HepG2 (cell line): ENCODE measurements around the gene BEST2. TPM values are rescaled to one million over a fixed set of nuclear protein-coding genes. Genes with fewer than 3 reads are reported as not detected.

Source experiments
- ATAC-seq: fragments of 200-7000 bp; cut with Tn5 transposase; 3 replicates; pipeline ENCODE4 v1.9.1; 2020; ENCODE audit warnings: mild to moderate bottlenecking, moderate library complexity
- BruUV-seq: library from RNA; stranded (reverse); fragments of 400-500 nt; replicated peaks from 2 replicates; lab custom pipeline; 2021; lab: Mats Ljungman, UMichigan
- CTCF ChIA-PET: fragments of 300-600 bp; formaldehyde crosslinking; extraction: SDS; loops from one replicate; lab custom pipeline; 2021; ENCODE audit warnings: low total read pairs, inconsistent platforms, low intra/inter-chr PET ratio; lab: Yijun Ruan, JAX
- POLR2A ChIA-PET: fragments of 350-600 bp; sonication (Branson Sonifier 250); formaldehyde crosslinking; loops from one replicate; lab custom pipeline; 2020; ENCODE audit warnings: antibody characterized with exemption, inconsistent platforms; lab: Yijun Ruan, JAX
- DNase-seq: peaks from one replicate; pipeline ENCODE4 v3.0.0-alpha.2; 2015; ENCODE audit warnings: low spot score
- FAIRE-seq: peaks from 3 replicates; lab custom pipeline; 2011; peaks lifted over from hg19 to GRCh38; lab: Jason Lieb, UNC
- H2AFZ ChIP-seq: one replicate; pipeline ENCODE4 v1.6.1; 2011; ENCODE audit warnings: low read length, inconsistent platforms
- H3K27ac ChIP-seq: fragments of 300-600 bp; 3 replicates; pipeline ENCODE4 v1.8.0; 2011; ENCODE audit warnings: mixed run types, mild to moderate bottlenecking, mixed read lengths, low read length, inconsistent platforms; ENCODE audit not compliant: insufficient read depth; ENCODE audit errors: extremely low read length
- H3K27me3 ChIP-seq, 2 experiments: fragments of 200-600 bp in 1 of 2; 2 replicates in 1 of 2; 3 replicates in 1 of 2; pipeline versions ENCODE4 v1.6.0 to v1.8.0; 2011; ENCODE audit warnings: low read length in 2 of 2, mild to moderate bottlenecking in 2 of 2, moderate library complexity in 2 of 2, inconsistent platforms in 1 of 2; ENCODE audit not compliant: insufficient read depth in 2 of 2, control insufficient read depth in 1 of 2
- H3K36me3 ChIP-seq, 2 experiments: fragments of 200-600 bp in 1 of 2; replicated peaks in 1 of 2; 2 replicates in 1 of 2; 3 replicates in 1 of 2; pipeline versions ENCODE4 v1.5.1 to v1.8.0; 2011; ENCODE audit warnings: low read length in 2 of 2, inconsistent platforms in 1 of 2; ENCODE audit not compliant: insufficient read depth in 2 of 2, control insufficient read depth in 1 of 2
- H3K4me1 ChIP-seq: 2 replicates; pipeline ENCODE4 v1.5.1; 2012; ENCODE audit warnings: low read length, inconsistent platforms; ENCODE audit not compliant: insufficient read depth
- H3K4me2 ChIP-seq: 2 replicates; pipeline ENCODE4 v1.6.0; 2011; ENCODE audit warnings: low read depth, low read length, inconsistent platforms
- H3K4me3 ChIP-seq, 3 experiments: fragments of 200-600 bp in 1 of 3; sonication (generic), shearing (Covaris generic) in 1 of 3; replicated peaks in 1 of 3; 2 replicates each; pipeline ENCODE4 v1.5.1; 2011 to 2016; ENCODE audit warnings: low read length in 3 of 3, inconsistent platforms in 2 of 3, low read depth in 2 of 3, mild to moderate bottlenecking in 2 of 3, control low read depth in 1 of 3, mixed read lengths in 1 of 3; ENCODE audit not compliant: insufficient read depth in 1 of 3
- H3K79me2 ChIP-seq: one replicate; pipeline ENCODE4 v1.6.1; 2011; ENCODE audit warnings: low read length, inconsistent platforms; ENCODE audit not compliant: insufficient read depth
- H3K9ac ChIP-seq: 2 replicates; pipeline ENCODE4 v1.6.0; 2011; ENCODE audit warnings: mild to moderate bottlenecking, low read depth, low read length, inconsistent platforms; ENCODE audit not compliant: insufficient read depth
- H3K9me3 ChIP-seq: 2 replicates; pipeline ENCODE4 v1.5.1; 2012; ENCODE audit warnings: mild to moderate bottlenecking, low read length
- H4K20me1 ChIP-seq: 2 replicates; pipeline ENCODE4 v1.6.0; 2011; ENCODE audit warnings: inconsistent platforms, mild to moderate bottlenecking, low read length, moderate library complexity; ENCODE audit not compliant: insufficient read depth
- GPBP1L1 ChIP-seq: sonication (generic); formaldehyde crosslinking; IDR thresholded peaks from 2 replicates; pipeline ENCODE4 v1.5.0; 2020; ENCODE audit warnings: mild to moderate bottlenecking, missing genetic modification reagents
- MED8 ChIP-seq: sonication (generic); formaldehyde crosslinking; IDR thresholded peaks from 2 replicates; pipeline ENCODE4 v1.8.1; 2023; ENCODE audit warnings: mild to moderate bottlenecking, missing genetic modification reagents; ENCODE audit not compliant: insufficient replicate concordance
- MTF2 ChIP-seq: sonication (generic); formaldehyde crosslinking; IDR thresholded peaks from 2 replicates; pipeline ENCODE4 v1.5.0; 2020; ENCODE audit warnings: missing genetic modification reagents, borderline replicate concordance
- TFDP2 ChIP-seq: sonication (generic); formaldehyde crosslinking; IDR thresholded peaks from 2 replicates; pipeline ENCODE4 v1.4.0; 2020; ENCODE audit warnings: missing genetic modification reagents
- WGBS: methylation state at CpG from one replicate; pipeline ENCODE4 v1.1.6; 2017; ENCODE audit warnings: low lambda C conversion rate; 5-methylcytosine and 5-hydroxymethylcytosine counted together
- in situ Hi-C: cut with HindIII; loops from 2 replicates; pipeline ENCODE4 v1.10.0; 2017; ENCODE audit warnings: low pct_unique_long_range_greater_than_20kb; ENCODE audit not compliant: extremely low pct_ligation_motif_present
- intact Hi-C: fragments of 100-400 bp; cut with micrococcal nuclease; formaldehyde crosslinking; loops from one replicate; pipeline ENCODE4 v1.10.0; 2022; ENCODE audit not compliant: unreplicated experiment
- polyA plus RNA-seq, 8 experiments: library from polyadenylated mRNA; depleted of rRNA in 3 of 8; stranded (reverse) in 7 of 8; unstranded in 1 of 8; fragments of >200 nt; fragmentation: Illumina TruSeq in 4 of 8; extraction: Trizol in 4 of 8; gene quantifications; 2 replicates each; pipeline versions ENCODE4 v1.2.1 to v1.2.3, GENCODE V29; 2011 to 2016; ENCODE audit warnings: low read depth in 4 of 8, missing spikeins in 1 of 8, mixed read lengths in 1 of 8; ENCODE audit not compliant: insufficient read depth in 1 of 8
- total RNA-seq, 5 experiments: library from RNA; depleted of rRNA; stranded (reverse); fragments of >200 nt; fragmentation: Illumina TruSeq; extraction: Trizol; gene quantifications; 2 replicates each; pipeline ENCODE4 v1.2.3, GENCODE V29; 2016; ENCODE audit warnings: low read depth in 1 of 5
- TF ChIP-seq, protein P1 (sequence below): sonication (generic); formaldehyde crosslinking; IDR thresholded peaks from 2 replicates; pipeline ENCODE4 v1.4.0; 2020; ENCODE audit warnings: missing genetic modification reagents
- TF ChIP-seq, protein P2 (sequence below): sonication (generic); formaldehyde crosslinking; IDR thresholded peaks from 2 replicates; pipeline ENCODE4 v1.8.1; 2023; ENCODE audit warnings: mild to moderate bottlenecking, missing genetic modification reagents

BEST2 gene
- total and polyA plus RNA-seq, 2 of the 13 experiments (the other 11 are each of a cell fraction or from before 2014, with no cell fraction given), result not detected

- peaks cover 26% of the 10 kb centered on the region for H3K4me1 ChIP-seq
- intact Hi-C loops, result no loop called here
- H3K79me2 ChIP-seq, result peaks cover 30% of the 10 kb centered on the region
- DNase-seq (no peak), FAIRE-seq (no peak), ATAC-seq (no peak)
- no peak overlapping the region for H2AFZ ChIP-seq
- H3K9me3 ChIP-seq, result no peaks in the 10 kb centered on the region
- BruUV-seq, result no TSS peak
- H3K4me2 ChIP-seq, result no peak overlapping the region
- H3K27me3 ChIP-seq, result no peaks in the 10 kb centered on the region; a peak in 1 of 5 replicates
- in situ Hi-C loops, result no loop called here
- no peak overlapping the region for H3K27ac ChIP-seq
- WGBS, result 97% methylated on average over 9 of the region's 9 CpGs
- H3K36me3 ChIP-seq, result peaks cover 20 to 31% of the 10 kb centered on the region in 2 experiments
- TF ChIP-seq, protein P1, sequence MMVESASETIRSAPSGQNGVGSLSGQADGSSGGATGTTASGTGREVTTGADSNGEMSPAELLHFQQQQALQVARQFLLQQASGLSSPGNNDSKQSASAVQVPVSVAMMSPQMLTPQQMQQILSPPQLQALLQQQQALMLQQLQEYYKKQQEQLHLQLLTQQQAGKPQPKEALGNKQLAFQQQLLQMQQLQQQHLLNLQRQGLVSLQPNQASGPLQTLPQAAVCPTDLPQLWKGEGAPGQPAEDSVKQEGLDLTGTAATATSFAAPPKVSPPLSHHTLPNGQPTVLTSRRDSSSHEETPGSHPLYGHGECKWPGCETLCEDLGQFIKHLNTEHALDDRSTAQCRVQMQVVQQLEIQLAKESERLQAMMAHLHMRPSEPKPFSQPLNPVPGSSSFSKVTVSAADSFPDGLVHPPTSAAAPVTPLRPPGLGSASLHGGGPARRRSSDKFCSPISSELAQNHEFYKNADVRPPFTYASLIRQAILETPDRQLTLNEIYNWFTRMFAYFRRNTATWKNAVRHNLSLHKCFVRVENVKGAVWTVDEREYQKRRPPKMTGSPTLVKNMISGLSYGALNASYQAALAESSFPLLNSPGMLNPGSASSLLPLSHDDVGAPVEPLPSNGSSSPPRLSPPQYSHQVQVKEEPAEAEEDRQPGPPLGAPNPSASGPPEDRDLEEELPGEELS, result no peak
- TF ChIP-seq, protein P2, sequence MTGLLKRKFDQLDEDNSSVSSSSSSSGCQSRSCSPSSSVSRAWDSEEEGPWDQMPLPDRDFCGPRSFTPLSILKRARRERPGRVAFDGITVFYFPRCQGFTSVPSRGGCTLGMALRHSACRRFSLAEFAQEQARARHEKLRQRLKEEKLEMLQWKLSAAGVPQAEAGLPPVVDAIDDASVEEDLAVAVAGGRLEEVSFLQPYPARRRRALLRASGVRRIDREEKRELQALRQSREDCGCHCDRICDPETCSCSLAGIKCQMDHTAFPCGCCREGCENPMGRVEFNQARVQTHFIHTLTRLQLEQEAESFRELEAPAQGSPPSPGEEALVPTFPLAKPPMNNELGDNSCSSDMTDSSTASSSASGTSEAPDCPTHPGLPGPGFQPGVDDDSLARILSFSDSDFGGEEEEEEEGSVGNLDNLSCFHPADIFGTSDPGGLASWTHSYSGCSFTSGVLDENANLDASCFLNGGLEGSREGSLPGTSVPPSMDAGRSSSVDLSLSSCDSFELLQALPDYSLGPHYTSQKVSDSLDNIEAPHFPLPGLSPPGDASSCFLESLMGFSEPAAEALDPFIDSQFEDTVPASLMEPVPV, result no peak
- TF ChIP-seq MTF2 (CRISPR knock-in tag) (no peak), TFDP2 (CRISPR knock-in tag) (no peak), GPBP1L1 (CRISPR knock-in tag) (no peak), MED8 (no peak)
- peaks cover 12% of the 10 kb centered on the region for H4K20me1 ChIP-seq
- ChIA-PET POLR2A (no interaction called here), CTCF (no interaction called here)
- no peak overlapping the region for H3K4me3 ChIP-seq
- no peak overlapping the region for H3K9ac ChIP-seq
Observed at GRCh38 chr19:12727745-12728433, 23.7 kb upstream of the BEST2 start.
